HepG2 (cell line): ENCODE results near the gene DCST2. TPM values are rescaled to one million over a fixed set of nuclear protein-coding genes. Genes with fewer than 3 reads are reported as not detected.
A peak's percentile ranks its signal among the peaks of the same experiment; 100 is the strongest.

Experiments used
- CCAR2 ChIP-seq: fragments of 200-400 bp; formaldehyde crosslinking; optimal IDR thresholded peaks from 2 replicates; pipeline ENCODE3; 2018; ENCODE audit warnings: low read depth, mild to moderate bottlenecking, low read length, moderate library complexity
- CHD2 ChIP-seq: IDR thresholded peaks from 2 replicates; pipeline ENCODE4 v1.6.1; 2011; ENCODE audit warnings: low read depth, low read length, improper control_type of control experiment
- HNRNPK ChIP-seq: fragments of 200-400 bp; formaldehyde crosslinking; IDR thresholded peaks from 2 replicates; pipeline ENCODE4 v1.6.1; 2018; ENCODE audit warnings: low read length, low read depth, moderate library complexity, mild to moderate bottlenecking; ENCODE audit not compliant: poor library complexity, severe bottlenecking
- LBX2 ChIP-seq: sonication (generic); formaldehyde crosslinking; IDR thresholded peaks from 2 replicates; pipeline ENCODE4 v1.5.0; 2020; ENCODE audit warnings: missing genetic modification reagents, mild to moderate bottlenecking, borderline replicate concordance
- MED1 ChIP-seq: sonication (generic); formaldehyde crosslinking; IDR thresholded peaks from 2 replicates; pipeline ENCODE4 v1.4.0; 2020; ENCODE audit warnings: missing genetic modification reagents
- NFE2 ChIP-seq: sonication (generic); formaldehyde crosslinking; IDR thresholded peaks from 2 replicates; pipeline ENCODE4 v1.4.0; 2020; ENCODE audit warnings: missing genetic modification reagents
- SOX5 ChIP-seq: IDR thresholded peaks from 2 replicates; pipeline ENCODE4 v1.6.1; 2016; ENCODE audit warnings: borderline replicate concordance
- ZBTB2 ChIP-seq: sonication (generic); formaldehyde crosslinking; IDR thresholded peaks from 2 replicates; pipeline ENCODE4 v1.8.0; 2022; ENCODE audit warnings: low read depth, missing genetic modification reagents
- polyA plus RNA-seq, 8 experiments: library from polyadenylated mRNA; depleted of rRNA in 3 of 8; stranded (reverse) in 7 of 8; unstranded in 1 of 8; fragments of >200 nt; fragmentation: Illumina TruSeq in 4 of 8; extraction: Trizol in 4 of 8; gene quantifications; 2 replicates each; pipeline versions ENCODE4 v1.2.1 to v1.2.3, GENCODE V29; 2011 to 2016; ENCODE audit warnings: low read depth in 4 of 8, missing spikeins in 1 of 8, mixed read lengths in 1 of 8; ENCODE audit not compliant: insufficient read depth in 1 of 8
- total RNA-seq, 5 experiments: library from RNA; depleted of rRNA; stranded (reverse); fragments of >200 nt; fragmentation: Illumina TruSeq; extraction: Trizol; gene quantifications; 2 replicates each; pipeline ENCODE4 v1.2.3, GENCODE V29; 2016; ENCODE audit warnings: low read depth in 1 of 5
- TF ChIP-seq, protein P1 (sequence below): sonication (generic); formaldehyde crosslinking; IDR thresholded peaks from 2 replicates; pipeline ENCODE4 v1.9.0; 2021; ENCODE audit warnings: missing genetic modification reagents, borderline replicate concordance

Gene DCST2
- total and polyA plus RNA-seq, 2 of the 13 experiments (the other 11 are each of a cell fraction or from before 2014, with no cell fraction given) = 0.74 TPM; not detected in 1

DNA sequence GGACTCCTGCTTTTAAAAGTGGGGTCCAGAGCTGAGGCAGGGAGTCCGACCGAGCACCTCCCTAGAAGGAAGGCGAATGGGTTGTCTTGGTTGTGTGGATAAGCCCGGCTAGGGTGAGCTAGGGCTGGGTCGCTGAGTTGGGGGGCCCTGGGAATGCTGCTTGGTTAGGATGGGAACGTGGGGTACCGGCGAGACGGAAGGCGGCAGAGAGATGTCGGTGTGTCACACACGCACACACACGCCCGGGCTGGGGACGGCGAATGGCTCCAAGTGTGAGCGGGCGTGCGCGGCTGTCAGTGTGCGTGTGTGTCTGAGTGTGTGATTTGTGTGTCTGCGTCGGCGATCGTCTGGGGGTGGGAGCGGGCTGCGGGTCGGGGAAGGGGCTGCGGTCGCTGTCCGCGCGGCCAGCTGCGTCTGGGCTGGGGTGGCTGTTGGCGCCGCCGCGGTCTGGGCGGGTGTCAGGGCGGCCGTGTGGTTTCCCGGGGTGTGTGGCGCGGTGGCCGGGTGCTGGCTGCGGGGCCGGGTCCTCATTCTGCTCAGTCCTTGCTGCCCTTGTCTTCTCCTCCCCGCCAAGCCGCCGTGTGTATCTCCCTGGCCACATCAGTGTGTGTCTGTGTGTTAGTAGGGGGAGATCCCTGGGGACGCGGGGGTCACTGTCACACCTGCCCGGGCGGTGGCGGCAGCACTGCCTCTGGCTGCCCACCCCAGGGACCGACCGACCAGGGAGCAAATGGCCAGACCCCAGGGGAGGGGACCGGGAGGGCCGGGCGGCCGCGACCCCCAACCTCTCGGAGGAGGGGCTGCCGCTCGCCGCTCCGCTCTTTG lies 46.1 kb upstream of the DCST2 start (continued):
- TF ChIP-seq, protein P1, sequence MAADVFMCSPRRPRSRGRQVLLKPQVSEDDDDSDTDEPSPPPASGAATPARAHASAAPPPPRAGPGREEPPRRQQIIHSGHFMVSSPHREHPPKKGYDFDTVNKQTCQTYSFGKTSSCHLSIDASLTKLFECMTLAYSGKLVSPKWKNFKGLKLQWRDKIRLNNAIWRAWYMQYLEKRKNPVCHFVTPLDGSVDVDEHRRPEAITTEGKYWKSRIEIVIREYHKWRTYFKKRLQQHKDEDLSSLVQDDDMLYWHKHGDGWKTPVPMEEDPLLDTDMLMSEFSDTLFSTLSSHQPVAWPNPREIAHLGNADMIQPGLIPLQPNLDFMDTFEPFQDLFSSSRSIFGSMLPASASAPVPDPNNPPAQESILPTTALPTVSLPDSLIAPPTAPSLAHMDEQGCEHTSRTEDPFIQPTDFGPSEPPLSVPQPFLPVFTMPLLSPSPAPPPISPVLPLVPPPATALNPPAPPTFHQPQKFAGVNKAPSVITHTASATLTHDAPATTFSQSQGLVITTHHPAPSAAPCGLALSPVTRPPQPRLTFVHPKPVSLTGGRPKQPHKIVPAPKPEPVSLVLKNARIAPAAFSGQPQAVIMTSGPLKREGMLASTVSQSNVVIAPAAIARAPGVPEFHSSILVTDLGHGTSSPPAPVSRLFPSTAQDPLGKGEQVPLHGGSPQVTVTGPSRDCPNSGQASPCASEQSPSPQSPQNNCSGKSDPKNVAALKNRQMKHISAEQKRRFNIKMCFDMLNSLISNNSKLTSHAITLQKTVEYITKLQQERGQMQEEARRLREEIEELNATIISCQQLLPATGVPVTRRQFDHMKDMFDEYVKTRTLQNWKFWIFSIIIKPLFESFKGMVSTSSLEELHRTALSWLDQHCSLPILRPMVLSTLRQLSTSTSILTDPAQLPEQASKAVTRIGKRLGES (CRISPR knock-in tag) = no peak
- TF ChIP-seq HNRNPK = no peak
- TF ChIP-seq LBX2 = no peak
- TF ChIP-seq CHD2 = no peak
- TF ChIP-seq NFE2 (CRISPR knock-in tag) = no peak
- no peak for TF ChIP-seq CCAR2
- TF ChIP-seq SOX5 (CRISPR knock-in tag) = no peak
- no peak for TF ChIP-seq MED1 (CRISPR knock-in tag)
- TF ChIP-seq ZBTB2 (CRISPR knock-in tag) = 0 out of 2 replicates have a peak, but pooled peaks have one; percentile 21
